CD4-positive, alpha-beta T cell treated with Interleukin-2 at 100 ng/mL for 4 hours (primary cell): ENCODE measurements around the gene GPR65.
A peak's percentile ranks its signal among the peaks of the same experiment; 100 is the strongest.

Experiments used
- DNase-seq: peaks from one replicate; pipeline ENCODE4 v3.0.0-alpha.2; 2020; ENCODE audit warnings: low spot score

The GPR65 gene

DNA sequence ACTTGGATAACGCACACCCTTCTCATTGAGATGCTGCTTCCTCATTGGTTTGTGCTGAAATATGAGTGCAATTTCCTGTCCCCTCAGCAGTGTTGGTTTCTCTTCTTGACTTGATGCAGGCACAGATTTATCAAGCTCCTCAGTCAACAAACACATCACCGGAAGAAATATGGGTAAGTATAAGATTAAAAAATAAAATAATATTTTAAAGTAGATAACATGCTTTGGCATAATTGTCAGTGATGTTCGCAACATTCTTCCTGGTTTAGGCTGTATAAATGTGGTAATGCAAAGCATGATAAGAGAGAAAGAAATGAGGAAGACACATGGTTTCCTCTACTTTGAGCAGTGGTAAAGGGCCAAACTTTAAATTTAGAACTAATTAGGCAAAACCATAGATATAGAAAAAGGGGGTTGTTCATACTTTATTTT is at the start of gene GPR65:
Gene GPR65 (plus strand): TSS at position 86 of the 432 bp plus-strand sequence. CDS start 5,713 bp downstream, outside the sequence.
- DNase-seq = peak; percentile 71

GRCh38 chr14:87955501-87955900 is 49.4 kb upstream of the GPR65 start:
- no peak for DNase-seq

GRCh38 chr14:87960013-87960787 is 44.7 kb upstream of the GPR65 start:
- DNase-seq = peak; percentile 31

- no peak for DNase-seq
Observed at GRCh38 chr14:87961246-87961645, 43.7 kb upstream of the GPR65 start.

- no peak for DNase-seq
Observed at GRCh38 chr14:87966816-87967215, 38.1 kb upstream of the GPR65 start.

DNA sequence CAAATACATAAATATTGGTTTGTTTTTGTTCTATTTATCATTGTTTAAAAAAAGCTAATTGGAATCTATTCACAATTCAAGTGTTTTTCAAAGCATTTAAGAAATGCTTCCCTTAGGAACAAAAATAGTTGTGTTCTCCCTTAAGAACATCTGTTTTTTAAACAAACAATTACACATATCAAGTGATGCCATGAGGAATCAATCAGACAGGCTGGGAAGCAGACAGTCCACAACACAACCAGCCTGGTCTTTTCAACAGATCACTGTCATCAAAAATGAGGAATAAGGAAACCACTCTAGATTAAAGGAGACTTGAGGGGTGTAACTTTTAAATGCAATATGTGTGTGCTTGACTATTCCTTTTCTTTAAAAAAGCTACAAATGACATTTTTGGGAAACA is 37.4 kb upstream of the GPR65 start:
- DNase-seq = no peak

DNA sequence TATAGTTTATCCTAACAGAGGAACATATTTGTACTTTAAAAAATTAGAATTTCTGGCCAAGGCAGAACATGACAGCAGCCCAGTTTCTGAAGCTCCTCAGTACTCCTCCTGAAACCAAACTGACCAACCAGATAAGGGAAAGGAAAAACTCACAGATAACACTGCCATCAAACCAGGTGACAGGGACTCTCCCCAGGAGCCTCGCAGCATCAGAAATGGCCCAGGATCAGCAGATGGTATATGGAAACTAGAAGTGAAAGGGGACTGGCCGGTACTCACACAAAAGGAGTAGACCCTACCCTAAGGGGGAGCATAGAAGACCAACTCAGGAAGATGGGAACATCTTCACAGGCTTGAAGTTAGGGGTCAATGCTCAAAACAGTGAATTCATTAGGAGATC is 33.9 kb upstream of the GPR65 start:
- no peak for DNase-seq

DNA sequence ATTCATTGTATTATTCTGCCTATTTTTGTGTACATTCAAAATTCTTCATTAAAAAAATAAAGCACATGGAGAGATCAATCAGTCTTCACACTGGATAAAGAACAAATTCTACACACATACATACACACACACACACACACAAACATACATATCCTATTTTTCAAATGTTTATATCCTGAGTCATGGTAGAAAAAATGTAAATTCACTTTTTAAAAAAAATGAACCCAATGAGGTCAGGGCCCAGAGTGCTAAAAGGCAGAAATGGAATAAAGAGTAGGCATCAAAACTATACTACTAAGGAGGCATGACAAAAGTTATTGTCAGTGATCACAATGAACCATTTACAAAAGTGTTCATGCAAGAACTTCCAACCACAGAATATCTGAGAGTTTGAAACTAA is 29.3 kb upstream of the GPR65 start:
- DNase-seq = no peak

DNA sequence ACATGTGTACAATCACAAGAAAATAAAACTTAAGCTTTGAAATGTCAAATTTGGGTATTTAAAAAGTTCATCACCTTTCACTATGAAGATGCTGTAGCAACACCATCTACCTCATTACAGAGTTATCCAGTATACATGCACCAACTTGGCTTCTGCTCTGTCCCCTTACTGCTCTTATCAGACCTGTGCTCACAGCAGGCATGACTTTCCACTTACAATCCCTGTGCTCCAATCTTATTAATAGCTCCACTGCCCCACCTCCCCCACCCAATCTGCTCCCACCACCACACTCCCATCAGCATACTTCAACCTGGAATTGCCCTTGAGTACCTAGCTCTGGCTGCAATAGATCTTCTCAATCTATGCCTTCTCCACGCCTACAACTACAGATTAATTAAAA is 25.2 kb upstream of the GPR65 start:
- no peak for DNase-seq

DNA sequence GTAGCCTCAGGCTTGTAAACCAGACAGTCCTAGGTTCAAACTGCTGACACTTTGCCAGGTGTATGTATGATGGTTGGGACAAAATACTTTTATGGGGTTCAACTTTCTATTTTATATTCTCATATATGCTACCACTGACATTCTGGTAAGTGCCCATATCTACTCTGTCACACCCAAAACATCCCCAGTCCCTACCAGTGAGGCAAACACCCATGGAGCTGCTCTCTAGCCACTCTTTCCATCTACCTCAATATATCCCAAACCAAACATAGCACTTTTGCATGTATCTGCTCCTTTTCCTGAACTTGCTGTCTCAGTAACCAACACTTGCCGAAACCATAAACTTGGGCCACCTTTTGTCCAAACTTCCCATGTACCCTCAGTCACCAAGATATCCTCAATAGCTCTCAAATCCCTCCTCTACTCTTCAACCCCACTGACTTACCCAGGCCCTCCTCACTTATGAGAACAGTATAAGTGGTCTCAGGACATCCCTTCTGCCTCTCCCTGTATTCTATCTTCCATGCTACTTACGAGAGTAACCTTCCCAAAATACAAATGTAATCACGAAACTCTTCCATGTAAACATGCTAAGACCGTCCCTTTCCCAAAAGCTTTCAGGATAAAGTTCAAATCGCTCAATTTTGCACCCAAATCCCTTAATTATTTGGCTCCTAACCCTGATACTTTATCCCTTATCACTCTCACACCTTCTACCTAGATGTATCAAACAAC is 15.5 kb upstream of the GPR65 start:
- no peak for DNase-seq

DNA sequence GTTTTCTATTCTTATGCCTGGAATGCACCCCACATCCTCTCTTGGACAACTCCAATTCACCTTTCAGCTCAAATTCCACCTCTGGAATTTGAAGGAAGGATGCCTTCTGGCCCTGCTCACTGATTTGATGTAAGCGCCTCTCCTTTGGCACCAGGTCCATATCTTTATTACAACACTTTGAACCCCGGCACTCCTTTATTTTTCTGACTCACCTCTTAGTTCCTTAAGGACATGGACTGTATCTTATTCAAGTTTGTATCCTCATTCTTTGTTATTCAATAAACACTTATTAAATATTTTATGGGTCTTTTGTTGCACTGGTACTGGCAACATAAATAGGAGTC is 15.0 kb upstream of the GPR65 start:
- no peak for DNase-seq

DNA sequence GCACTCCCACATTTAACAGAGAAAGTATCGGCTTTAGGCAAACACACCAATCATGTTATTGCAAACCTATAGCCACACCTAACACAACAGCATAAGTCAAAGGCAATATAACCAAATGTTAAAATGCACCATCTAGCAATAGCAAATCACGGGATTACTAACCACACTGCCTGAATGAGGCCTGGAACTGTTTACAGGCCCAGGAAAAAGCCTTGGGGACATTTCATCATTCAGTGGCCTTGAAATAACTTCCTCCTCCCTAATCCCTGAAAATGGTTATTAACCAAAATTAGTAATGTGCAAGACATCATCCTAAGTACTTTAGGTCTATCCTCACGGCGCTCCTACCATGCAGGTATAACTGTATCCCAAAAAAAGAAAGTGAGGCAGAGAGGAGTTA is 14.3 kb upstream of the GPR65 start:
- DNase-seq = no peak

DNA sequence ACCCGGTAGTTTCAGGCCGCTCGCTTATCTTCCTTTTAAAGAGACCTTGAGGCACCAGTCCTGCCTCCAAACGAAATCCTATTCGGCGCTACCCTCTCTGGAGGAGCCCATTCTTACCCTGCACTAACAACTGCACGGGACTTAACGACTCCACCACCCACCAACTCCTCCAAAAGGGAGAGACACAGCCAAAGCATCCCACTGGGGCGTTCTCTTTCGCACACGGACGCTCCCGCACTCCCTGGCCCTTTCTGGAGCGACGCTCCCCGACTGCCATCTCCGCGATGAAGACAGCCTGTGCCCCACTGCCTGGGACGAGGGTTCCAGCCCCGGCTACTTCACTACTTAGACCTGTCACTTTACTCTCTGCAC is 12.6 kb upstream of the GPR65 start:
- DNase-seq = no peak

GRCh38 chr14:87992718-87993628 is 12.0 kb upstream of the GPR65 start, which contains the start of gene GALC:
Gene GALC, minus strand, starts transcription at chr14:87993182. Its CDS starts 18 bp downstream, at chr14:87993164.
- DNase-seq = peak; percentile 96

- peak; percentile 39 for DNase-seq
Observed at GRCh38 chr14:87994974-87995373, 10.0 kb upstream of the GPR65 start.

DNA sequence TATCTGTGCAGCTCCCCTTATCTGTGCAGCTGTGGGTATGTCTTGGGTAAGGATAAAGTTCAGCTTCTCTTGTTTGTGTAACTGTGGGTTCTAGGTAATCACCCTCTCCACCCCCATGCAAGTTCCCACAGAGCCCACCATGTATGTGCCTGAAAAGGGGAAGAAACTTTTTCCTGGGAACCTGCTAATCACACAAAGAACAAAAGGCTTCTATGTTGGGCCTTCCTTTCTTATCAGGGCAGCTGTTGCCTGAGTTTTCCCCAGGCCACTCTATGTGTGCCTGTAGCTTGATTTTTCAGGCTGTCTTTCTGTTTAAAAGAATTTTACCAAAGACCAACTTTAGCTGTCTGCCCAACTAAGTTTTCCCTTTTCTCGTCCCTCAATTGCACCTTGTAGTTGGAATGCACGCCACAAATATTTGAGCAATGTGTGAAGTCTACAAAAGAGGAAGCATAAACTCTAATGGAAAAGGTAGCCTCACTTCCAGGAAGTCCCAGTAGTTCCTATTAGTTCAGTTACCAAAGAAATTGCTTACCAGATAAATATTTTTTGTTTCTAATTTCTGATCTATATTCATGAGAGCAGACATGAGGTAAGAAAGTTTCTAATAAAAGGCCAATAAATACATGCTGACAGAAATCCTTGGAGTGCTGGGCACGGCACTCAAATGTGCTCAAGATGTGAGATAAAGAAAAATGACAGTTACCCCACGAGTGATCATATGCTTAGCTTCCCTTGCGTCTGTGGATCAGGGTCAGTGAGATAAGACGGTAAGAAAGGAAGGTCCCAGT is 9.2 kb upstream of the GPR65 start:
- no peak for DNase-seq

DNA sequence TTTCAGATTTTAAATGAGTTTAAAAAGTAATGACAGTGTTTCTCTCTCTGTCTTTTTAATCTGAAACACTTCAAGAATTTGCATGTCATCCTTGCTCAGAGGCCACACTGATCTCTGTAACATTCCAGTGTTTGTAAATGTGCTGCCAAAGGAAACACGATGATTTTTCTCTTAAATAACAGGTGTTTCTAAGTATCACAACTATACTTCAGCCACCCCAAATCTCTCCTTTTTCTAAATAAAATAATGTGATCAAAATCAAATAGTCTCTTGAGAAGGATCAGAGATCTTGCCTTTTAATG is 8.7 kb upstream of the GPR65 start:
- DNase-seq = no peak

GRCh38 chr14:87998482-87998881 is 6.5 kb upstream of the GPR65 start:
- DNase-seq = no peak

DNA sequence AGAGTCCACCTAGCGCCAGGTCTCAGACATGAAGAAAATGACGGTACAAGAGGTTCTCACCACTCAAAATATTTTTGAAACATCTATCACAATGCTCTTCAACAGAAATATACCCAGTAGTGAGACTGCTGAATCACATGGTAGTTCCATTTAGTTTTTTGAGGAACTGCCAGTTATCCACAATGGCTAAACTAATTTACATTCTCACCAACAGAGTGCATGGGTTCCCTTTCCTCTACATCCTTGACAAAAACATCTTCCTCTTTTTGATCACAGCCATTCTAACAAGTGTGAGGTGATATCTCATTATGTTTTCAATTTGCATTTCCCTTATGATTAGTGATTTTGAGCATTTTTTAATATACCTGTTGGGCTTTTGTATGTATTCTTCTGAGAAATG is 5.7 kb upstream of the GPR65 start:
- DNase-seq = no peak

DNA sequence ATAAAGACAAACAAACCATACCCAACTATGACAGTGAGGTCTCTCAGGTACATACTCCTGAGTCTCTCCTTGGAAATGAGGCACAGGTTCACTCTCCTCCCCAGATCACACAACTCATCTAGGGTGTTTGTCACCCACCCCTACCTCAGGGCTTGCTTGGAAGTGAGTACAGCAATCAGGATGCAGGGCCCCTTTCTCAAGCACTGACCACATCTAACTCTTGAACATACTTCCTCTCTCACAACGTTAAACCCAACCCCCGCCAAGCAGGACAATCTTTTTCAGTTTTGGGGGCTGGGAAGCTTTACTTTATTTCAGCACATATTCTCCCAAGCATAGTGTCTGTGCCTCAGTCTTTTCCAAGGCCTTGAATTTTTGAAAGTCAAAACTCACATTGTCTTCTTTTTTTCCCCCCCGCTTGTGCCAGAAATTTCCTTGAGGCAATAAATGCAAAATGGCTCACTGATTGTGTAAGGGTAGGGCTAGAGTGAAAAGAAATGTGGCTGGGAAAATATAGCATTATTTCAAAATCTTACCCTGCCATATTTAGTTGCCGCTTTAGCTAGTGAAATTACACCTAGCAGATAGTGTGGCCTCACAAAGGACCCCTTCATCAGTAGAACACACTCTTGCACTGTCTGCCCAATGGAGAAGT is 2.4 kb upstream of the GPR65 start:
- DNase-seq = no peak

- no peak for DNase-seq
Observed at GRCh38 chr14:88003425-88003824, 1.5 kb upstream of the GPR65 start.
